ENCODE results near the gene AUP1.

AUP1 gene

DNA sequence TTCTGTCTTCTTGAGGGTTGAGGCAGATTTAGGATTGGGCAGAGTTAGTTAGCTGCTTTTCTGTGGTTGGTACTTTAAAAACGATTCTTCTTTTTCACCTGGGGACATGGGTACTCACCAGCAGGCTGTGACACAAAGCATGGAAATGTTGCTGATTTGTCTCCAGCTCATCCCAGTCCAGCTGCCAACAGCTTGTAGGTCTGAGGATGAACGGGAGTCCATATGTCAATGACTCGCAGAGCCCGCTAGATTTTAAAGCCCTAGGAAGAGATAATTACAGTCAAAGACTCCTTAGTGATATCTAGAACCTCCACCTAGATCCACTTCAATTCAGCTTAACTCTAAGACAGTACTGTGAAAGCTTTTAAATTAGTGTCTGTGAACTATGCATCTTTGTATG, 45.8 kb upstream of the AUP1 start:
- DNase-seq (ENCODE audit: low read depth, low spot score), result no peak
- TF ChIP-seq, protein P1, sequence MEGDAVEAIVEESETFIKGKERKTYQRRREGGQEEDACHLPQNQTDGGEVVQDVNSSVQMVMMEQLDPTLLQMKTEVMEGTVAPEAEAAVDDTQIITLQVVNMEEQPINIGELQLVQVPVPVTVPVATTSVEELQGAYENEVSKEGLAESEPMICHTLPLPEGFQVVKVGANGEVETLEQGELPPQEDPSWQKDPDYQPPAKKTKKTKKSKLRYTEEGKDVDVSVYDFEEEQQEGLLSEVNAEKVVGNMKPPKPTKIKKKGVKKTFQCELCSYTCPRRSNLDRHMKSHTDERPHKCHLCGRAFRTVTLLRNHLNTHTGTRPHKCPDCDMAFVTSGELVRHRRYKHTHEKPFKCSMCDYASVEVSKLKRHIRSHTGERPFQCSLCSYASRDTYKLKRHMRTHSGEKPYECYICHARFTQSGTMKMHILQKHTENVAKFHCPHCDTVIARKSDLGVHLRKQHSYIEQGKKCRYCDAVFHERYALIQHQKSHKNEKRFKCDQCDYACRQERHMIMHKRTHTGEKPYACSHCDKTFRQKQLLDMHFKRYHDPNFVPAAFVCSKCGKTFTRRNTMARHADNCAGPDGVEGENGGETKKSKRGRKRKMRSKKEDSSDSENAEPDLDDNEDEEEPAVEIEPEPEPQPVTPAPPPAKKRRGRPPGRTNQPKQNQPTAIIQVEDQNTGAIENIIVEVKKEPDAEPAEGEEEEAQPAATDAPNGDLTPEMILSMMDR (IDR thresholded peaks at IDR 0.05; ENCODE audit: insufficient read depth, low read length, missing control alignments), result no peak
- ChIA-PET POLR2A (interaction anchor here (1.0 to 4.6 kb wide), 5 partner anchors 9 to 96 kb away, joined by 3 to 29 read pairs (median 6); partner anchors contain the start of genes AUP1, HTRA2 and LOXL3), CTCF (interaction anchor here (1.3 to 21.1 kb wide), 5 partner anchors 11 to 89 kb away, joined by 4 to 401 read pairs (median 14); partner anchors contain the start of genes CCDC142 and TTC31)
- no peak overlapping the region for H3K4me3 ChIP-seq (ENCODE audit: low read depth, low read length)

DNA sequence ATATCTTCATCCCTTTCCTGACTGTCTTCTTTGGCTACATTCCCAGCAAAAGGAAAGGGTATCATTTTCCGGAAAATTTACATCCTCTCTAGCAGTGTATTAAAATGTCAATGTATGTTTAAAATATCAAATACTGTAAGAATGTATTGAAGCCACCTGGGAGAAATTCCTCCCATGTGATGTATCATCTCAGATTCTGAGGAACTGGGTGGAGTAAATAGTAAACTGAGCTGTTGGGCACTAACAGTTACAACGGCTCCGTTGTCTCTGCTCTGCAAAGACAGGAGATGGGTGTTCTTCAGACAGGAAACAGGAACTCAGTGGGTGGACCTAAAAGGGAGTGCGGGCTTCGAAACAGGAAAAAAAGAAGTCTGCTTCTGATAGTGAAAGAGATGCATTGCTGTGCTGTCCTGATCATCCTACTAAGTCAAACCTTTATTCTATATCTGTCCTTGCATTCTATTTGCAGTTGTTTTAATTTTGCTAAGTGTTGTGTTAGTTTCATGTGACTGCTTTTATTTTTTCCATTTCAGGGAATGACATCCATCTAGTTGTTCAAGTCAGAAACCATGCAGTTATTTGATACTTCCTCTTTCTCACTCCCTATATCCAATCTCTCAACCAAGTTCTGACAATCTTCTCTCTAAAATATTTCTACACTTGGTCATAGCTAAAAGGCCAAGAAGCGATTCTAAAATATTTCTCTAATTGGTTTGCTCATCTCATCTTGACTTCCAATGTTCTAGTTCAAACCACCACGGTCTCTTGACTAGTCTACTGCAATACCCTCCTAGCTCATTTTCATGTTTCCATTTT, 44.4 kb upstream of the AUP1 start:
- DNase-seq (ENCODE audit: low read depth, low spot score), result no peak
- H3K4me3 ChIP-seq (ENCODE audit: low read depth, low read length), result no peak overlapping the region
- POLR2A ChIA-PET, result interaction anchor here (0.6 to 4.6 kb wide), 4 partner anchors 9 to 44 kb away, joined by 3 to 29 read pairs (median 5); partner anchors contain the start of genes AUP1 and HTRA2
- TF ChIP-seq, protein P1 (IDR thresholded peaks at IDR 0.05; ENCODE audit: insufficient read depth, low read length, missing control alignments), result no peak
- CTCF ChIA-PET, result interaction anchor here (1.9 to 21.1 kb wide), 3 partner anchors 13 to 87 kb away, joined by 4 to 401 read pairs (median 204); partner anchors contain the start of genes CCDC142 and TTC31

DNA sequence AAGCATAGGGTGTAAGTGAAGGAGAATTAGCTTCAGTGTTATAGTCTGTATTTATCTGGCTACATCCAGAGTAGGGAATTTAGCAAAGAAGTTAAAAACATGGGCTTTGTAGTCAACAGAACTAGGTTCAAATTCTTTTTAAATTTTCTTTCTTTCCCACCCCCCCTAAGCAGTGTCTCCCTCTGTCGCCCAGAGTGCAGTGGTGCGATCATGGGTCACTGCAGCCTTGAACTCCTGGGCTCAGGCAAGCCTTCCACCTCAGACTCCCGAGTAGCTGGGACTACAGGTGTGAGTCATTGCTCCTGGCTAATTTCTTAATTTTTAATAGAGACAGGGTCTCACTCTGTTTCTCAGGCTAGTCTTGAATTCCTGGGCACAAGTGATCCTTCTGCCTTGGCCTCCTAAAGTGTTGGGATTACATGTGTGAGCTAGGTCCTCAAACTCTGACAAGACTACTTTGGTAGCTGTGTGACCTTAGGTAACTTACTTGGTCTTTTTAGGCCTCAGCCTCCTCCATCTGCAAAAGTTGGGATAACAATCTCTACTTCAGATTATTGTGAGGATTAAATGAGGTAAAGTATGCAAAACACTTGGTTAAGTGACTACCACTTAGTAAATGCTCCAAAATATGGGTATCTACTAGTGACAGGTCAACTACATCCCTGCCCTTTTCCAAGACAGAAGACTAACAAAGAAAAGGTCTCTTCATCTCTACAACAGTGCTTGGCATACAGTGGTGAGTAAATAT, 42.8 kb upstream of the AUP1 start:
- TF ChIP-seq, protein P1 (IDR thresholded peaks at IDR 0.05; ENCODE audit: insufficient read depth, low read length, missing control alignments), result no peak
- no peak for DNase-seq (ENCODE audit: low read depth, low spot score)
- CTCF ChIA-PET, result interaction anchor here (15.9 kb wide), 1 partner anchor 14 kb away, joined by 204 read pairs; no protein-coding TSS in a partner anchor
- POLR2A ChIA-PET, result no interaction called here
- H3K4me3 ChIP-seq (ENCODE audit: low read depth, low read length), result no peak overlapping the region

DNA sequence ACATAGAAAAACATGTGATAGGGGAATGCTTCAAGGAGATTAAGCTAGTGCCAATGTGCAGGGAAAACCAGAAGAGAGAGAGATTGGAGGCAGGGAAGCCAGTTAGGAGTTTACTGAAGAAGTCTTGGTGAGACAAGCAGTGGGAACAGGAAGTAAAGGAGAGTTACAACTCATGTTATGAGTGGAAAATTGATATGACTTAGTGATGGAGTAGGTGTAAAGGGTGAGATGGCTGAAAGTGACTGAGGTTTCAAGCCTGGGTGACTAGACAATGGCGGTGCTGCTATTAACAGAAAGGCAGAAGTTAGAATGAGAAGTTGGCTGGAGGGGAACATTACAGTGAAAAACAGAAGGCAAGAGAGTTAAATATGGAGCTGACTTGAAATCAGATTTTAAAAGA, 41.6 kb upstream of the AUP1 start:
- CTCF ChIA-PET, result interaction anchor here (1.1 to 15.9 kb wide), 2 partner anchors 15 to 20 kb away, joined by 3 to 204 read pairs; no protein-coding TSS in a partner anchor
- TF ChIP-seq, protein P1 (IDR thresholded peaks at IDR 0.05; ENCODE audit: insufficient read depth, low read length, missing control alignments), result no peak

DNA sequence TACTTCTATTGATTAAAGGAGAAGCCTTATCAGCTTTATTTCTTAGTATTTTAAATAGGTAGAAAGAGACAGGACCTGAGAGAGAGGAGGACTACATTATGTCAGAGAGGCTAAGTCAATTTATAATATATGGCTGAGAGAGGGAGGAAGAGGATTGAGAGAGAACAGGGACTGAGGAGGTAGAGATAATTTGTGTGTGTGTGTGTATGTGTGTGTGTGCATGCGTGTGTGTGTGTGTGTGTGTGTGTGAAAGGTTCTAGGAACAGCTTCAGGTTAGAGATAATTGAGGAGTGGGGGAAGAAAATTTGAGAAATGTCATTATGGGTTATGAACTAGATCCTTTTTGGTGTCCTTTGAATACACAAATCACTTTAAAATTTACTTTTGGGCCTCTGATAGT, 40.2 kb upstream of the AUP1 start:
- TF ChIP-seq, protein P1 (IDR thresholded peaks at IDR 0.05; ENCODE audit: insufficient read depth, low read length, missing control alignments), result no peak
- CTCF ChIA-PET, result interaction anchor here (15.9 kb wide), 1 partner anchor 17 kb away, joined by 204 read pairs; no protein-coding TSS in a partner anchor
- POLR2A ChIA-PET, result no interaction called here
- no peak for DNase-seq (ENCODE audit: low read depth, low spot score)
- no peak overlapping the region for H3K4me3 ChIP-seq (ENCODE audit: low read depth, low read length)

More for the DNA sequence above, 41.6 kb upstream of the AUP1 start:
- H3K4me3 ChIP-seq (ENCODE audit: low read depth, low read length), result no peak overlapping the region
- POLR2A ChIA-PET, result no interaction called here
- no peak for DNase-seq (ENCODE audit: low read depth, low spot score)

Measured in AG04449 (cell line).